Nephron (organoid): ENCODE data around the gene GRP.

Source experiments
- H3K27ac Mint-ChIP-seq, 3 experiments: 2 replicates each; pipeline ENCODE4 v1.8.0; 2020; ENCODE audit warnings: mixed read lengths in 3 of 3, mild to moderate bottlenecking in 2 of 3, moderate library complexity in 1 of 3
- H3K27me3 Mint-ChIP-seq: 2 replicates; pipeline ENCODE4 v1.8.0; 2021; ENCODE audit warnings: low read depth, mild to moderate bottlenecking, moderate library complexity, mixed read lengths
- H3K36me3 Mint-ChIP-seq: 2 replicates; pipeline ENCODE4 v1.8.0; 2020; ENCODE audit warnings: low read depth, mixed read lengths
- H3K4me1 Mint-ChIP-seq: 2 replicates; pipeline ENCODE4 v1.8.0; 2020; ENCODE audit warnings: mixed read lengths
- H3K4me3 Mint-ChIP-seq, 3 experiments: 2 replicates each; pipeline ENCODE4 v1.8.0; 2020; ENCODE audit warnings: mild to moderate bottlenecking in 3 of 3, mixed read lengths in 3 of 3, moderate library complexity in 2 of 3
- H3K9me3 Mint-ChIP-seq: 2 replicates; pipeline ENCODE4 v1.8.0; 2020; ENCODE audit warnings: mixed read lengths
- TF ChIP-seq, protein P1 (sequence below), 3 experiments: fragments of 200-600 bp; sonication (generic); IDR thresholded peaks; one replicate each; pipeline ENCODE4 v1.5.0; 2021; ENCODE audit warnings: antibody characterized with exemption in 3 of 3; ENCODE audit not compliant: unreplicated experiment in 3 of 3

The GRP gene

DNA sequence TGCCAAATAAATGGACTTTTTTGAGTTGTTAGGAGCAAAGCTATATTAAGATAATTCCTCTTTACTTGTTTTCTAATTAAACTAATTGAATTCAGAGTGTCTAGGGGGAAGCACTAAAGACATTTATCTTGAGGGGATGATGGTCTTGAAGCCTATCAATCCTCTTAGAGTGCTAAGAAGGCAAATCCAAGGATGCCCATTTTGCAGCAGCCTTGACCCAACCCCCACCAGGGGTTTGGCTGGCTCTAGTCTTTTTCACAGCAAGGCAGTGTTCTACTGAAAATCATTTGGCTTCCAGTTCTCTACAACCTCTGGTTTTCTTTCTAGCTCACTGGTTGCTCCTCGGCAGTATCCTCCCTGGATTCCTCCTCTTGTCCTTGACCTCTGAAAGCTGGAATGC lies 59.8 kb downstream of the GRP start:
- H3K27me3 Mint-ChIP-seq: peaks cover 100% of the 10 kb centered on the region
- no peaks in the 10 kb centered on the region for H3K9me3 Mint-ChIP-seq
- H3K27ac Mint-ChIP-seq: no peak overlapping the region
- H3K4me3 Mint-ChIP-seq: no peak overlapping the region
- no peaks in the 10 kb centered on the region for H3K4me1 Mint-ChIP-seq
- no peaks in the 10 kb centered on the region for H3K36me3 Mint-ChIP-seq
- TF ChIP-seq, protein P1, sequence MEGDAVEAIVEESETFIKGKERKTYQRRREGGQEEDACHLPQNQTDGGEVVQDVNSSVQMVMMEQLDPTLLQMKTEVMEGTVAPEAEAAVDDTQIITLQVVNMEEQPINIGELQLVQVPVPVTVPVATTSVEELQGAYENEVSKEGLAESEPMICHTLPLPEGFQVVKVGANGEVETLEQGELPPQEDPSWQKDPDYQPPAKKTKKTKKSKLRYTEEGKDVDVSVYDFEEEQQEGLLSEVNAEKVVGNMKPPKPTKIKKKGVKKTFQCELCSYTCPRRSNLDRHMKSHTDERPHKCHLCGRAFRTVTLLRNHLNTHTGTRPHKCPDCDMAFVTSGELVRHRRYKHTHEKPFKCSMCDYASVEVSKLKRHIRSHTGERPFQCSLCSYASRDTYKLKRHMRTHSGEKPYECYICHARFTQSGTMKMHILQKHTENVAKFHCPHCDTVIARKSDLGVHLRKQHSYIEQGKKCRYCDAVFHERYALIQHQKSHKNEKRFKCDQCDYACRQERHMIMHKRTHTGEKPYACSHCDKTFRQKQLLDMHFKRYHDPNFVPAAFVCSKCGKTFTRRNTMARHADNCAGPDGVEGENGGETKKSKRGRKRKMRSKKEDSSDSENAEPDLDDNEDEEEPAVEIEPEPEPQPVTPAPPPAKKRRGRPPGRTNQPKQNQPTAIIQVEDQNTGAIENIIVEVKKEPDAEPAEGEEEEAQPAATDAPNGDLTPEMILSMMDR (IDR thresholded peaks at IDR 0.05; ENCODE audit: unreplicated experiment in 3 of 3): no peak
